Measurements from ENCODE around the gene DLL1.

GRCh38 chr6:170253226-170253909 is 37.5 kb downstream of the DLL1 start:
- TF ChIP-seq CTCF (IDR thresholded peaks at IDR 0.05): no peak
- TF ChIP-seq POLR2A (IDR thresholded peaks at IDR 0.05): no peak
